ENCODE measurements around the gene DAP3.
"Not testable (repeated sequence)": the region's sequence is repeated elsewhere in the genome, so short reads cannot be mapped to it uniquely, and the experiment has no call there.

Gene DAP3

GRCh38 chr1:155744711-155745283, 55.9 kb downstream of the DAP3 start:
- Histone ChIP-seq H3K9ac (ENCODE audit: low read length) (peak overlapping the region; percentile 61), H3K27ac (ENCODE audit: low read length) (peak overlapping the region; percentile 47; the same call in 1 of the 2 replicates), H3K27me3 (replicated peaks; ENCODE audit: insufficient read depth, low read length) (no peaks in the 10 kb centered on the region), H3K9me3 (replicated peaks; ENCODE audit: insufficient read depth, low read length) (no peaks in the 10 kb centered on the region), H3K9me2 (replicated peaks; ENCODE audit: insufficient read depth, low read length) (no peaks in the 10 kb centered on the region), H3K79me2 (ENCODE audit: low read length) (no peaks in the 10 kb centered on the region), H3K4me2 (ENCODE audit: low read depth, low read length) (peak overlapping the region; percentile 62), H3K4me1 (ENCODE audit: low read length) (no peaks in the 10 kb centered on the region), H3K36me3 (replicated peaks; ENCODE audit: insufficient read depth, low read length) (no peaks in the 10 kb centered on the region), H3F3A (ENCODE audit: insufficient read depth, low read length) (peaks cover 18% of the 10 kb centered on the region), H2AFZ (ENCODE audit: low read length) (peak overlapping the region; percentile 69), H4K20me1 (ENCODE audit: insufficient read depth, low read length) (no peaks in the 10 kb centered on the region), H3K4me3 (ENCODE audit: low read length) (peak overlapping the region; percentile 67)
- TF ChIP-seq EZH2phosphoT487 (IDR thresholded peaks at IDR 0.05; ENCODE audit: low read length) (no peak), EZH2 (optimal IDR thresholded peaks at IDR 0.05; ENCODE audit: low read depth, low read length) (no peak), CTCF (IDR thresholded peaks at IDR 0.05; ENCODE audit: low read length) (no peak)
- no peak for DNase-seq

- H3K27ac ChIP-seq (ENCODE audit: low read length), result peak overlapping the region; percentile 47; the same call in 1 of the 2 replicates
These were observed 56.7 kb downstream of the DAP3 start for GRCh38 chr1:155745284-155746228.

GRCh38 chr1:155747586-155747985, 58.7 kb downstream of the DAP3 start:
- H3F3A ChIP-seq (ENCODE audit: insufficient read depth, low read length), result peaks cover 10% of the 10 kb centered on the region
- not testable (repeated sequence) for H3K9me2 ChIP-seq (replicated peaks; ENCODE audit: insufficient read depth, low read length); DNase-seq; H3K79me2 ChIP-seq (ENCODE audit: low read length); H3K36me3 ChIP-seq (replicated peaks; ENCODE audit: insufficient read depth, low read length); H4K20me1 ChIP-seq (ENCODE audit: insufficient read depth, low read length); H3K4me2 ChIP-seq (ENCODE audit: low read depth, low read length); H3K4me3 ChIP-seq (ENCODE audit: low read length); H3K9ac ChIP-seq (ENCODE audit: low read length); H3K4me1 ChIP-seq (ENCODE audit: low read length); H3K9me3 ChIP-seq (replicated peaks; ENCODE audit: insufficient read depth, low read length); H3K27ac ChIP-seq (ENCODE audit: low read length); H3K27me3 ChIP-seq (replicated peaks; ENCODE audit: insufficient read depth, low read length); H2AFZ ChIP-seq (ENCODE audit: low read length)

More at GRCh38 chr1:155745284-155746228, 56.7 kb downstream of the DAP3 start:
- H3K9me2 ChIP-seq (replicated peaks; ENCODE audit: insufficient read depth, low read length); H3K27me3 ChIP-seq (replicated peaks; ENCODE audit: insufficient read depth, low read length); H3K79me2 ChIP-seq (ENCODE audit: low read length); H4K20me1 ChIP-seq (ENCODE audit: insufficient read depth, low read length); H3K9me3 ChIP-seq (replicated peaks; ENCODE audit: insufficient read depth, low read length); H3K36me3 ChIP-seq (replicated peaks; ENCODE audit: insufficient read depth, low read length); H3K4me1 ChIP-seq (ENCODE audit: low read length): not testable (repeated sequence)
- H3F3A ChIP-seq (ENCODE audit: insufficient read depth, low read length), result peaks cover 16% of the 10 kb centered on the region
- DNase-seq, result peak; percentile 99
- H2AFZ ChIP-seq (ENCODE audit: low read length), result peak overlapping the region; percentile 69
- H3K4me2 ChIP-seq (ENCODE audit: low read depth, low read length), result peak overlapping the region; percentile 62
- H3K9ac ChIP-seq (ENCODE audit: low read length), result peak overlapping the region; percentile 61
- H3K4me3 ChIP-seq (ENCODE audit: low read length), result peak overlapping the region; percentile 67

- peaks cover 10% of the 10 kb centered on the region for H3F3A ChIP-seq (ENCODE audit: insufficient read depth, low read length)
- H4K20me1 ChIP-seq (ENCODE audit: insufficient read depth, low read length); H3K9me3 ChIP-seq (replicated peaks; ENCODE audit: insufficient read depth, low read length); H3K27me3 ChIP-seq (replicated peaks; ENCODE audit: insufficient read depth, low read length); DNase-seq; H3K36me3 ChIP-seq (replicated peaks; ENCODE audit: insufficient read depth, low read length); H3K4me3 ChIP-seq (ENCODE audit: low read length); H3K27ac ChIP-seq (ENCODE audit: low read length); H2AFZ ChIP-seq (ENCODE audit: low read length); H3K79me2 ChIP-seq (ENCODE audit: low read length); H3K4me2 ChIP-seq (ENCODE audit: low read depth, low read length); H3K4me1 ChIP-seq (ENCODE audit: low read length); H3K9ac ChIP-seq (ENCODE audit: low read length); H3K9me2 ChIP-seq (replicated peaks; ENCODE audit: insufficient read depth, low read length): not testable (repeated sequence)
These were observed 59.2 kb downstream of the DAP3 start for GRCh38 chr1:155748141-155748540.

- not testable (repeated sequence) for H3K4me2 ChIP-seq (ENCODE audit: low read depth, low read length); H3K9ac ChIP-seq (ENCODE audit: low read length); H3K9me2 ChIP-seq (replicated peaks; ENCODE audit: insufficient read depth, low read length); H3K4me3 ChIP-seq (ENCODE audit: low read length); H2AFZ ChIP-seq (ENCODE audit: low read length); H3K9me3 ChIP-seq (replicated peaks; ENCODE audit: insufficient read depth, low read length); H3K79me2 ChIP-seq (ENCODE audit: low read length); H3K27ac ChIP-seq (ENCODE audit: low read length); H3K36me3 ChIP-seq (replicated peaks; ENCODE audit: insufficient read depth, low read length); H4K20me1 ChIP-seq (ENCODE audit: insufficient read depth, low read length); DNase-seq; H3K27me3 ChIP-seq (replicated peaks; ENCODE audit: insufficient read depth, low read length); H3F3A ChIP-seq (ENCODE audit: insufficient read depth, low read length); H3K4me1 ChIP-seq (ENCODE audit: low read length)
These were observed 70.1 kb downstream of the DAP3 start for GRCh38 chr1:155759017-155759416.

Measured in MM.1S (cell line).